Activated CD4-positive, CD25-positive, alpha-beta regulatory T cell treated with anti-CD3 and anti-CD28 coated beads, Interleukin-2, amount 50 U/mL, for 16 hours (primary cell): ENCODE data around the gene GNAS.

Experiments
- DNase-seq: peaks from one replicate; pipeline ENCODE4 v3.0.0-alpha.2; 2020; ENCODE audit warnings: low read depth, low spot score

Gene GNAS

GRCh38 chr20:58853976-58854637, 1.6 kb downstream of the GNAS start:
- no peak for DNase-seq

GRCh38 chr20:58854638-58855471, 2.3 kb downstream of the GNAS start:
- no peak for DNase-seq

- no peak for DNase-seq
These were observed 3.2 kb downstream of the GNAS start for GRCh38 chr20:58855506-58856389.

GRCh38 chr20:58863044-58863790, 10.7 kb downstream of the GNAS start:
- DNase-seq, result no peak

DNA sequence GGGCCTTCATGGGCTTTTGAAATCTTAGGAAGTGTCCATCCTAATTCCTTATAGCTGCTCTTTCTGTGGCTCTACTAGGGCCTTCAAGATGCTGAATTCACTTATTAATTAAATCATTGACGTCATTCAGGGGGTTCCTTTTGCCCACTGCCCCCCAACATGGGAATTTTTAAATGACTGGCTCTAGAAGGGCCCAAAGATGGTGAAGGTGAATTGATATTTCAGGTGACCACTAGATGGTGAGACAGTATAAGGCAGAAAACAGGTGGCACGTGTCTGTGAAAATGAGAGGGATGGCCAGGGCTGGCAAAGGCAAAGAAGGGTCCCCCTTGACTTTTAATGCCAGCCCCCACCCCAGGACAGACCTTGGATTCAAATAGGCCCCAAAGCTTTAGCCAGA, 11.8 kb downstream of the GNAS start:
- no peak for DNase-seq

GRCh38 chr20:58865843-58866242, 13.3 kb downstream of the GNAS start:
- no peak for DNase-seq

GRCh38 chr20:58867211-58867610, 14.7 kb downstream of the GNAS start:
- DNase-seq, result no peak

- DNase-seq, result no peak
These were observed 16.3 kb downstream of the GNAS start for GRCh38 chr20:58868795-58869194.

DNA sequence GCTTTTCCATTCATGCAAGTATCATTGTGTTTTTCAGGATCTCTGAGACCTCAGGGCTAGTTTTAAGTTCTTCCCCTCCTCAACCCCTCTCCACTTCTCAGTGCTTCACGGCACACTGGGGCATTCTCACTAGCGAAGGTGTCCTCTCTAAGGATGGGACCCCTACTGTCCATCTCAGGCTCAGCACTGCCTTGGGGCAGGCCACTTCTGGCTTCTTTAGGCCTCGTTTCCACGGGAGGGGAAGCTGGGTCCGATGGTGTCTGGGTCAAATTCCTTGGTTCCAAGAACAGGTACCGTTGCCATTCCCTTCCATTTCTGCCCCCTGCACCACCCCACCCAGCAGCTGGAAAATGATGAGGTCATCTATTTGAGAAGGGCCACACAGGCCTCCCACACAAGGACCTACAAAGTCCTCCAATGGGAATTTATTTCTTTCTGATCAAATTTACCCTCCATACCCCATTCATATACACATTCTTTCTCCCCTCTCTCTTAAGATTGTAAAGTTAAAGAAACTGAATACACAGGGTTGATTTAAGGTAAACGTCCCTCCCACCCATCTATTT, 17.2 kb downstream of the GNAS start:
- no peak for DNase-seq

GRCh38 chr20:58870293-58871014, 17.9 kb downstream of the GNAS start:
- DNase-seq, result no peak

GRCh38 chr20:58871533-58872102, 19.1 kb downstream of the GNAS start:
- DNase-seq, result no peak

- no peak for DNase-seq
These were observed 22.0 kb downstream of the GNAS start for GRCh38 chr20:58874469-58874868.

DNA sequence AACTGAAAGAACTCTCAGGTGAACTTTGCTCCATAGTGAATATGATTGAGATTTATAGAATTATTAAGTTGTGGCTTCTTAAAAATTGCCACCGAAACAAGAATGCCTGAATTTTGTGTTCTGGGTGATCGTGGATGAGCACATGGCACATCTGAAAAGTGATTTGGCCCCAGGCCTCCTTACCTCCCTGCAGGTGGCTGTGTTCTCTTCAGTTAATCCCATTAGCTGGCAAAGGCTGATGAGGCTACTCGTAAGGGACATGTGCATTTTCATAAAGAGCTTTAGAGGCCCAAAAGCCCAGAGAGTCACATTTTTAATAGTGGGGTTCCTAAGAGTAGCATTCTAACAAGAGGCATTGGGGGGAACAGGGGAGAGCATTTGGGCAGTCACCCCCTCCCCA, 22.6 kb downstream of the GNAS start:
- no peak for DNase-seq

DNA sequence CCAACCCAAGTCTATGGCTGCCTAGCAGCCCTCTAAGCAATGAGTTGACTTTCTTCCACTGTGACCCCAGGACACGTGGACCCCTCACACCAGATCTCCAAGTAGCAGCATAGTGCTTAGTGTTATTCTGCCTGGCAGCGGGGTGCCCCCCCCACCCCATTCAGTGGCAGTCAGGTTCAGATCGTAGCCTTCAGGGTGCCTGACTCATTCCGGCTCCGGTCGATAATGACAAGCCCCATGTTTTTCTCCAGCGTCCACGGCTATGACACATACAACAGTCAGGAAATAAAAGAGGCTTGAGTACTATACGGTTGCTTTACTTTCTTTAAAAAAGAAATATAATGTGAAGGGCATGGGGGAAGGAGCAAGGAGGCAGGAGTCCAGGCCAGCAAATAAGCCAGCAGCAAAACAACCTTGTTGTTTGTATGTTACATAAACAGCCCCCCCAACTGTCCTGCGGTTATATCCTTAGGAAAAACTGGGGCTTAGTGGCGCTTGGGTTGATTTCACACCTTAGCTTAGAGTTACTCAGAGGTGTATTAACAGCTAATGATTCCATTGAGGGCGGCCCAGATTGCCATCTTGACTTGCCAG, 23.1 kb downstream of the GNAS start:
- no peak for DNase-seq

- DNase-seq, result no peak
These were observed 23.9 kb downstream of the GNAS start for GRCh38 chr20:58876437-58876836.

GRCh38 chr20:58877050-58877975, 24.8 kb downstream of the GNAS start:
- DNase-seq, result no peak

- no peak for DNase-seq
These were observed 25.5 kb downstream of the GNAS start for GRCh38 chr20:58877976-58878360.

GRCh38 chr20:58878399-58878798, 25.9 kb downstream of the GNAS start:
- no peak for DNase-seq

- DNase-seq, result no peak
These were observed 27.9 kb downstream of the GNAS start for GRCh38 chr20:58880441-58880840.
